PFSK-1 (cell line): ENCODE data around the gene ZFAND3.

Experiments
- POLR2AphosphoS5 ChIP-seq: IDR thresholded peaks from 2 replicates; pipeline ENCODE4 v1.6.1; 2012; ENCODE audit warnings: low read depth, mild to moderate bottlenecking, control low read depth, low read length, moderate library complexity
- TAF1 ChIP-seq: IDR thresholded peaks from 2 replicates; pipeline ENCODE4 v1.6.1; 2012; ENCODE audit warnings: low read length, control low read depth, borderline replicate concordance; ENCODE audit not compliant: insufficient read depth

- TF ChIP-seq POLR2AphosphoS5 = no peak
- TF ChIP-seq TAF1 = no peak
These were observed 28.8 kb downstream of the ZFAND3 start for GRCh38 chr6:37848371-37848770.
